ENCODE results near the gene PTPN5.
"Not testable (repeated sequence)": the region's sequence is repeated elsewhere in the genome, so short reads cannot be mapped to it uniquely, and the experiment has no call there.

DNA sequence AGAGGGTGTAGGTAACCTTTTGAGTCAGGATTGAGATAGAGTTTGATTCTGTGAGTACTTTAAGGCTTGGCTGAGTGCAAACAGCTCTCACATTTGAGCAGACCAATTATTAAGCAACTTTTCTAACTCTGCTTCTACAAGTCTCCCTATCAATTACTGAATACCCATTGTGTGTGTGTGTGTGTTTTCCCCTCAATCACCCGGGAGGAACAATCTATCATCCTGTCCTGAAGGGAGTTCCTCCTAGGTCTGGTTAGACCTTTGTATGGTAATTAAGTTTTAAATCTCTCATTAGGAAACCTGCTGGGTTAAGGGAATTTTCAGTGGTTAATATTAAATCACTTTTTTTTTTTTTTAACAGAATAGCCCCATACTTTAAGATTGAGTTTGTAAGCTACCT is 28.6 kb upstream of the PTPN5 start:
- TF ChIP-seq CTCF (IDR thresholded peaks at IDR 0.05 in 4 of 5, conservative IDR thresholded peaks at IDR 0.05 in 1 of 5); POLR2A (IDR thresholded peaks at IDR 0.05): not testable (repeated sequence)
